Measurements from ENCODE around the gene HIVEP2.

The HIVEP2 gene

GRCh38 chr6:142925575-142926110 lies 19.3 kb downstream of the HIVEP2 start:
- no peaks in the 10 kb centered on the region for H3K27me3 ChIP-seq (ENCODE audit: control insufficient read depth in 1 of 2, insufficient read depth in 2 of 2, low read length in 2 of 2)
- peaks cover 5 to 8% of the 10 kb centered on the region in 2 donors for H3K4me1 ChIP-seq (ENCODE audit: control insufficient read depth in 1 of 2, insufficient read depth in 2 of 2, low read length in 2 of 2)
- no peaks in the 10 kb centered on the region for H3K9me3 ChIP-seq (ENCODE audit: control insufficient read depth in 1 of 2, low read length in 2 of 2)
- no peak overlapping the region for H3K9ac ChIP-seq (ENCODE audit: low read depth in 1 of 2, low read length in 2 of 2)
- H3K36me3 ChIP-seq (ENCODE audit: control insufficient read depth in 1 of 2, insufficient read depth in 2 of 2, low read length in 2 of 2): no peaks in the 10 kb centered on the region
- H3K27ac ChIP-seq (ENCODE audit: low read depth, low read length): no peak overlapping the region
- no peak overlapping the region for H3K4me3 ChIP-seq (ENCODE audit: low read depth in 1 of 2, low read length in 2 of 2)

- no peak overlapping the region for H3K4me3 ChIP-seq (ENCODE audit: low read depth in 1 of 2, low read length in 2 of 2)
- H3K9me3 ChIP-seq (ENCODE audit: control insufficient read depth in 1 of 2, low read length in 2 of 2): no peaks in the 10 kb centered on the region
- no peaks in the 10 kb centered on the region for H3K4me1 ChIP-seq (ENCODE audit: control insufficient read depth in 1 of 2, insufficient read depth in 2 of 2, low read length in 2 of 2)
- H3K36me3 ChIP-seq (ENCODE audit: control insufficient read depth in 1 of 2, insufficient read depth in 2 of 2, low read length in 2 of 2): no peaks in the 10 kb centered on the region
- no peaks in the 10 kb centered on the region for H3K27me3 ChIP-seq (ENCODE audit: control insufficient read depth in 1 of 2, insufficient read depth in 2 of 2, low read length in 2 of 2)
- H3K27ac ChIP-seq (ENCODE audit: low read depth, low read length): no peak overlapping the region
- no peak overlapping the region for H3K9ac ChIP-seq (ENCODE audit: low read depth in 1 of 2, low read length in 2 of 2)
Measured at GRCh38 chr6:142918339-142919042, 26.5 kb downstream of the HIVEP2 start.

DNA sequence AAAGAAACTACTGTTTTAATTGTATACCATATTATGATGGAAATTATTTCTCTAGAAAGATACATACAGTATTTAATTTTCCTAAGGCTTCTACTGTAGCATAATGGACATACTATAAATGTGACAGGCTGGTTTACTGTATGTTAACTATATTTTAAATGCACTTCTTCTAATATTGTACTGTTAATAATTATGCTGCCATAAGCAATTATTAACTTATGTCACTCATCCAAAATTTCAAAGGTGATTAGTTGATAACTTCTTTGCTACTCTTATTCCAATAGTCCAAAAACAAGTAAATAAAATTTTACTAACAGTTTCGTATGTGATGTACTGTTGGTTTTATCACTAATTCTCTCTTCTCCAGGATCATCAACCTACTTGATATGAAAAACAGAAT lies 28.1 kb downstream of the HIVEP2 start:
- Histone ChIP-seq H3K9me3 (ENCODE audit: control insufficient read depth in 1 of 2, low read length in 2 of 2) (no peaks in the 10 kb centered on the region), H3K9ac (ENCODE audit: low read depth in 1 of 2, low read length in 2 of 2) (no peak overlapping the region), H3K4me3 (ENCODE audit: low read depth in 1 of 2, low read length in 2 of 2) (no peak overlapping the region), H3K36me3 (ENCODE audit: control insufficient read depth in 1 of 2, insufficient read depth in 2 of 2, low read length in 2 of 2) (no peaks in the 10 kb centered on the region), H3K4me1 (ENCODE audit: control insufficient read depth in 1 of 2, insufficient read depth in 2 of 2, low read length in 2 of 2) (no peaks in the 10 kb centered on the region), H3K27me3 (ENCODE audit: control insufficient read depth in 1 of 2, insufficient read depth in 2 of 2, low read length in 2 of 2) (no peaks in the 10 kb centered on the region), H3K27ac (ENCODE audit: low read depth, low read length) (no peak overlapping the region)

GRCh38 chr6:142914937-142915697 lies 29.9 kb downstream of the HIVEP2 start:
- no peaks in the 10 kb centered on the region for H3K9me3 ChIP-seq (ENCODE audit: control insufficient read depth in 1 of 2, low read length in 2 of 2)
- no peaks in the 10 kb centered on the region for H3K4me1 ChIP-seq (ENCODE audit: control insufficient read depth in 1 of 2, insufficient read depth in 2 of 2, low read length in 2 of 2)
- H3K4me3 ChIP-seq (ENCODE audit: low read depth in 1 of 2, low read length in 2 of 2): no peak overlapping the region
- H3K36me3 ChIP-seq (ENCODE audit: control insufficient read depth in 1 of 2, insufficient read depth in 2 of 2, low read length in 2 of 2): no peaks in the 10 kb centered on the region
- H3K27ac ChIP-seq (ENCODE audit: low read depth, low read length): no peak overlapping the region
- H3K27me3 ChIP-seq (ENCODE audit: control insufficient read depth in 1 of 2, insufficient read depth in 2 of 2, low read length in 2 of 2): no peaks in the 10 kb centered on the region
- H3K9ac ChIP-seq (ENCODE audit: low read depth in 1 of 2, low read length in 2 of 2): no peak overlapping the region

GRCh38 chr6:142914369-142914768 lies 30.6 kb downstream of the HIVEP2 start:
- H3K9ac ChIP-seq (ENCODE audit: low read depth in 1 of 2, low read length in 2 of 2): no peak overlapping the region
- H3K36me3 ChIP-seq (ENCODE audit: control insufficient read depth in 1 of 2, insufficient read depth in 2 of 2, low read length in 2 of 2): no peaks in the 10 kb centered on the region
- no peaks in the 10 kb centered on the region for H3K27me3 ChIP-seq (ENCODE audit: control insufficient read depth in 1 of 2, insufficient read depth in 2 of 2, low read length in 2 of 2)
- no peaks in the 10 kb centered on the region for H3K4me1 ChIP-seq (ENCODE audit: control insufficient read depth in 1 of 2, insufficient read depth in 2 of 2, low read length in 2 of 2)
- no peak overlapping the region for H3K27ac ChIP-seq (ENCODE audit: low read depth, low read length)
- H3K9me3 ChIP-seq (ENCODE audit: control insufficient read depth in 1 of 2, low read length in 2 of 2): no peaks in the 10 kb centered on the region
- H3K4me3 ChIP-seq (ENCODE audit: low read depth in 1 of 2, low read length in 2 of 2): no peak overlapping the region

DNA sequence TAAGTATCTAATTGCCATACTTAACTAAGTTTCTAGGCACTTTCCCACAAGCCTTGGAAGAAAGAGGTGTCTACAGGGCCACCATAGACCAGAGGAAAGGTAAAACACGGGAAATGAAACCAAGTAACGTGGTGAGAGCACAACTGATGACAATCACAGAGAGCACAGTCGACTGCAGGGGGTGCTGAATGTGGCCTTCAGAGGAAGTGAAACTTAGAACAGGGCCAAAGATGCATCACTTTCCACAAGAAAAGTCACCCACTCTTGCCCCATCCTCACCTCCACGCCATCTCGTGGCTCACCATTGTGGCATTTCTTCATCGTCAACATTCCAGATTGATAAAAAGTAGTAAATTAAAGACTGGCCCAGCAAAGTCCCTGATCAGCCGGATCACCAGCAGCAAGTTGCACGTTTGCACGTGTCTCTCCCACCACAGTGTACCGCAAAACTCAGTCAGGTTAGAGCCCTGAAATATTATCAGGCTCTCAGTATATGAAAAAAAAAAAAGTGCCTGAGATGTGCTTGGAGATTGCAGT lies 31.4 kb downstream of the HIVEP2 start:
- no peaks in the 10 kb centered on the region for H3K4me1 ChIP-seq (ENCODE audit: control insufficient read depth in 1 of 2, insufficient read depth in 2 of 2, low read length in 2 of 2)
- no peaks in the 10 kb centered on the region for H3K36me3 ChIP-seq (ENCODE audit: control insufficient read depth in 1 of 2, insufficient read depth in 2 of 2, low read length in 2 of 2)
- H3K9ac ChIP-seq (ENCODE audit: low read depth in 1 of 2, low read length in 2 of 2): no peak overlapping the region
- H3K27me3 ChIP-seq (ENCODE audit: control insufficient read depth in 1 of 2, insufficient read depth in 2 of 2, low read length in 2 of 2): no peaks in the 10 kb centered on the region
- H3K4me3 ChIP-seq (ENCODE audit: low read depth in 1 of 2, low read length in 2 of 2): peak overlapping the region; percentile 9 to 14
- no peaks in the 10 kb centered on the region for H3K9me3 ChIP-seq (ENCODE audit: control insufficient read depth in 1 of 2, low read length in 2 of 2)
- no peak overlapping the region for H3K27ac ChIP-seq (ENCODE audit: low read depth, low read length)

DNA sequence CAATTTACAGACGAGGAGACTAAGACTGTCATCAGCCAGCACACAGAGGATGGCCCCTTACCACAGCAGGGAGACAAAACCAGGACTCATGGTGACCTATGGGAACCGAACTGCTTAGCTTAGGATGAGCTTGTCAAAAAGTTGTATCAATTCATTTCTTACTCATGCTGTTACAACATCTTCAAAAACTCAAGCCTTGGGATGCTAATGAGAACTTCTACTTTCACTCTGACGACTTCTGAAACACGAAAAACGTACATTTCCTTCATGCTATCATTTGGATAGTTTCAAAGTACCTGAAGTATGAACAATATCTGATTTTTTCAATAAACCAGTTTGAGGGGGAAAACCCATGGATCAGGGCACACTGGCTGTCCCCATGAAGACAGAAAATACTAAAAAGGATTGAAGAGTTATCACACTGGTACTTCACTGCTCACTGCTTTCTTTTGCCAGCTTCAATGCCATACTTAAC lies 31.9 kb downstream of the HIVEP2 start:
- H3K9me3 ChIP-seq (ENCODE audit: control insufficient read depth in 1 of 2, low read length in 2 of 2): no peaks in the 10 kb centered on the region
- peak overlapping the region; percentile 9 to 14 for H3K4me3 ChIP-seq (ENCODE audit: low read depth in 1 of 2, low read length in 2 of 2)
- no peak overlapping the region for H3K9ac ChIP-seq (ENCODE audit: low read depth in 1 of 2, low read length in 2 of 2)
- H3K36me3 ChIP-seq (ENCODE audit: control insufficient read depth in 1 of 2, insufficient read depth in 2 of 2, low read length in 2 of 2): no peaks in the 10 kb centered on the region
- no peak overlapping the region for H3K27ac ChIP-seq (ENCODE audit: low read depth, low read length)
- no peaks in the 10 kb centered on the region for H3K27me3 ChIP-seq (ENCODE audit: control insufficient read depth in 1 of 2, insufficient read depth in 2 of 2, low read length in 2 of 2)
- no peaks in the 10 kb centered on the region for H3K4me1 ChIP-seq (ENCODE audit: control insufficient read depth in 1 of 2, insufficient read depth in 2 of 2, low read length in 2 of 2)

GRCh38 chr6:142912125-142912524 lies 32.9 kb downstream of the HIVEP2 start:
- H3K27me3 ChIP-seq (ENCODE audit: control insufficient read depth in 1 of 2, insufficient read depth in 2 of 2, low read length in 2 of 2): no peaks in the 10 kb centered on the region
- H3K4me1 ChIP-seq (ENCODE audit: control insufficient read depth in 1 of 2, insufficient read depth in 2 of 2, low read length in 2 of 2): no peaks in the 10 kb centered on the region
- H3K9me3 ChIP-seq (ENCODE audit: control insufficient read depth in 1 of 2, low read length in 2 of 2): no peaks in the 10 kb centered on the region
- H3K9ac ChIP-seq (ENCODE audit: low read depth in 1 of 2, low read length in 2 of 2): no peak overlapping the region
- H3K27ac ChIP-seq (ENCODE audit: low read depth, low read length): no peak overlapping the region
- H3K36me3 ChIP-seq (ENCODE audit: control insufficient read depth in 1 of 2, insufficient read depth in 2 of 2, low read length in 2 of 2): no peaks in the 10 kb centered on the region
- H3K4me3 ChIP-seq (ENCODE audit: low read depth in 1 of 2, low read length in 2 of 2): no peak overlapping the region

DNA sequence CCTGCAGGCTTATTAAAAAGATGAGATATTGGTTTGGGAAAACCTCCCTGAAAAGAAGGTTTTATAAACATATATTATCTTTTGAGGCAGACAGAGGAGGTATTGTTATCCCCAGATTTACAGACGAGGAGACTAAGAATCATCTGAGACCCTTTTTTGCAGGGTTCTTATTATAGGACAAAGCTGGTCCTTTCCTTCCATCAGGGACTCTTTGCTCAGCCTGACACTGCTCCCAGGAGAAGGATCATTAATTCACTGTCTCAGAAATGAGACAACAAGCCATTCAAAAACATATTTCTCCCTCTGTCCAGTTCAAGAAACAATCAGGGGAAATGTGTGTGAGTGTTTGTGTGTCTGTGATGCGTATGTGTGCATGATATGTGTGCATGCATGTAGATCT lies 33.5 kb downstream of the HIVEP2 start:
- Histone ChIP-seq H3K27ac (ENCODE audit: low read depth, low read length) (no peak overlapping the region), H3K27me3 (ENCODE audit: control insufficient read depth in 1 of 2, insufficient read depth in 2 of 2, low read length in 2 of 2) (no peaks in the 10 kb centered on the region), H3K9me3 (ENCODE audit: control insufficient read depth in 1 of 2, low read length in 2 of 2) (no peaks in the 10 kb centered on the region), H3K4me3 (ENCODE audit: low read depth in 1 of 2, low read length in 2 of 2) (no peak overlapping the region), H3K4me1 (ENCODE audit: control insufficient read depth in 1 of 2, insufficient read depth in 2 of 2, low read length in 2 of 2) (no peaks in the 10 kb centered on the region), H3K36me3 (ENCODE audit: control insufficient read depth in 1 of 2, insufficient read depth in 2 of 2, low read length in 2 of 2) (no peaks in the 10 kb centered on the region), H3K9ac (ENCODE audit: low read depth in 1 of 2, low read length in 2 of 2) (no peak overlapping the region)

GRCh38 chr6:142909686-142910085 lies 35.3 kb downstream of the HIVEP2 start:
- H3K27me3 ChIP-seq (ENCODE audit: control insufficient read depth in 1 of 2, insufficient read depth in 2 of 2, low read length in 2 of 2): no peaks in the 10 kb centered on the region
- H3K27ac ChIP-seq (ENCODE audit: low read depth, low read length): no peak overlapping the region

More at GRCh38 chr6:142909686-142910085, 35.3 kb downstream of the HIVEP2 start:
- Histone ChIP-seq H3K36me3 (ENCODE audit: control insufficient read depth in 1 of 2, insufficient read depth in 2 of 2, low read length in 2 of 2) (no peaks in the 10 kb centered on the region), H3K4me1 (ENCODE audit: control insufficient read depth in 1 of 2, insufficient read depth in 2 of 2, low read length in 2 of 2) (no peaks in the 10 kb centered on the region), H3K9me3 (ENCODE audit: control insufficient read depth in 1 of 2, low read length in 2 of 2) (no peaks in the 10 kb centered on the region), H3K9ac (ENCODE audit: low read depth in 1 of 2, low read length in 2 of 2) (no peak overlapping the region), H3K4me3 (ENCODE audit: low read depth in 1 of 2, low read length in 2 of 2) (no peak overlapping the region)

Data from duodenal mucosa (tissue), 2 donors.